Epithelial cell of esophagus (primary cell): ENCODE results near the gene NEBL.

Source experiments
- DNase-seq: peaks from one replicate; pipeline ENCODE4 v3.0.0; 2010; ENCODE audit warnings: low read depth
- H3K4me3 ChIP-seq: 2 replicates; pipeline ENCODE4 v1.5.1; 2011; ENCODE audit warnings: mild to moderate bottlenecking, low read length, control low read depth
- TF ChIP-seq, protein P1 (sequence below): IDR thresholded peaks from 2 replicates; pipeline ENCODE4 v1.5.1; 2011; ENCODE audit warnings: low read depth, mild to moderate bottlenecking, low read length, control low read depth, inconsistent platforms; ENCODE audit not compliant: insufficient read depth; ENCODE audit errors: missing control alignments

NEBL gene

DNA sequence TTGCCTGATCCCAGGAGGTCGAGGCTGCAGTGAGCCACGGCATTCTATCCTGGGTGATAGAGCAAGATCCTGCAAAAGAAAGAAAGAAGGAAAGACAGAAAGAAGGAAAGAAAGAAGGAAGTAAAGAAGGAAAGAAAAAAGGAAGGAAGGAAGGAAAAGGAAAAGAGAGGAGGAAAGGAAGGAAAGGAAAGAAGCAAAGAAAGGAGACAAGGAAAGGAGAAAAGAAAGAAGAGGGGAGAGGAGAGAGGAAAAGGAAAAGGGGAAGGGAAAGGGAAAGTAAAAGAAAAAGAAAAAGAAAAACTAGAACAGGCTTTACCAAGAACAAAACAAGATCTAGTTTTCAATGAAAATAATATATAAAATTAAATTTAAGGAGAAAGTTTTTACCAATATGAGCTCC is 15.0 kb downstream of the NEBL start:
- H3K4me3 ChIP-seq = no peak overlapping the region
- no peak for DNase-seq
- TF ChIP-seq, protein P1, sequence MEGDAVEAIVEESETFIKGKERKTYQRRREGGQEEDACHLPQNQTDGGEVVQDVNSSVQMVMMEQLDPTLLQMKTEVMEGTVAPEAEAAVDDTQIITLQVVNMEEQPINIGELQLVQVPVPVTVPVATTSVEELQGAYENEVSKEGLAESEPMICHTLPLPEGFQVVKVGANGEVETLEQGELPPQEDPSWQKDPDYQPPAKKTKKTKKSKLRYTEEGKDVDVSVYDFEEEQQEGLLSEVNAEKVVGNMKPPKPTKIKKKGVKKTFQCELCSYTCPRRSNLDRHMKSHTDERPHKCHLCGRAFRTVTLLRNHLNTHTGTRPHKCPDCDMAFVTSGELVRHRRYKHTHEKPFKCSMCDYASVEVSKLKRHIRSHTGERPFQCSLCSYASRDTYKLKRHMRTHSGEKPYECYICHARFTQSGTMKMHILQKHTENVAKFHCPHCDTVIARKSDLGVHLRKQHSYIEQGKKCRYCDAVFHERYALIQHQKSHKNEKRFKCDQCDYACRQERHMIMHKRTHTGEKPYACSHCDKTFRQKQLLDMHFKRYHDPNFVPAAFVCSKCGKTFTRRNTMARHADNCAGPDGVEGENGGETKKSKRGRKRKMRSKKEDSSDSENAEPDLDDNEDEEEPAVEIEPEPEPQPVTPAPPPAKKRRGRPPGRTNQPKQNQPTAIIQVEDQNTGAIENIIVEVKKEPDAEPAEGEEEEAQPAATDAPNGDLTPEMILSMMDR = no peak

DNA sequence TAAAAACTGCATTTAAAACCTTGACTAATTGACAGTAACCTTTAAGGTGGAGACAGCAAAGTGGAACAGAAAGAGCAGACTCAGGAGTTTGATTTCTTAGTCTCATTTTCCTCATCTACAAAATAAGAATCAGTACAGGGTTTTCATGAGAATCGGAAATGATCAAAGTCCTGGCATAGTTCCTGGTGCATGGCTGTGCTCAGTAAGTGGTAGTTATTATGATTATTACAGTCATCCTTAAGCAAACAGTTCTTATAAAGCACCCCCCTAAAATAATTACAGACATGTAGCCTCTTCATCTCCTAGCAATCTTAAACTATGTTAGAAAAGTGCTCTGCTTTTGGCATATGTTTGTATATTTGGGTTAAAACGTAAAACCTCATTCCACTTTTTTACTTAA is 18.0 kb downstream of the NEBL start:
- TF ChIP-seq, protein P1 = no peak
- no peak for DNase-seq
- no peak overlapping the region for H3K4me3 ChIP-seq

DNA sequence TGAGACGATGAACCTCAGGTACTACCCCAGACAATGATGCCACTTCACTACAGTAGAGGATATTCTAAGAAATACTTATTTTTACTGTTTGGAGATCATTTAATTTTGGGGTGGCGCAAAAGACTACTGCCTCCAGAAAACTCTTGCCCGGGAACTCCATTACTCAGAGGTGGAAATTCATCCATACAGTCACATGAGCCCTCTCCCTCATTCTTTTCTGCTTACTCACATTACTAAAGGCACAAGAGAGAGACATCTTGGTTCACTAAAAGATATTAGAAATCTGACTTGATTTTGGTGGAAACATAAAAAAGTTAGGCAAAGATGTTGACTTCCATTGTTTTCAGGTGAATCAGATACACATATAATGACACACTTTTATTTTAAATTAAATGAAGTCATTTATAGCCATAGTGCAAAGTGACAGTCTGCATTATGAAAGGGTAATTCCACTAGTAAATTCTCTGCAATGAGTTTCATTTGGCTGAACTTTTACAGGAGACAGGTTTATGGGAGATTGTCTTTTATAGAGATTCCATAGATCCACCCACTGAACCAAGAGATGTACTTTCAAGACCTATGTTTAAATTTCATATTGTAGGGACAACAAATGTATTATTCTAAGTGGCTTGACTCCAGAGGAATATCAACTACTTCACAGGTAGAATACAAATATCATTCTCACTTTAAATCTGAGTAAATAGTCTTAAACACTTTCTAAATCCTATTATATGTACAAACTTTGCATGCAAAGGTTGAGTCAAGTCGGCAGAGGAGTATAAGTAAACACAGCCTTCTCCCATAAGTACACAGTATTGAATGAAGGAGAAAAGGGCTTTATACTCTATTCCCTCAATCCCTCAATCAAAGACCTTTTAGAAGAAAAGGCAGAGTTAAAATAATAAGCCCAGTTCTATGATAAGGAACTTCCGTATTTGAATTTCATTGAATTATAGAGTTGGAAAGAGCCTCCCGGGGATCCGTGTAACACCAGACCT is 18.8 kb downstream of the NEBL start:
- TF ChIP-seq, protein P1 = no peak
- peak; percentile 65 for DNase-seq

DNA sequence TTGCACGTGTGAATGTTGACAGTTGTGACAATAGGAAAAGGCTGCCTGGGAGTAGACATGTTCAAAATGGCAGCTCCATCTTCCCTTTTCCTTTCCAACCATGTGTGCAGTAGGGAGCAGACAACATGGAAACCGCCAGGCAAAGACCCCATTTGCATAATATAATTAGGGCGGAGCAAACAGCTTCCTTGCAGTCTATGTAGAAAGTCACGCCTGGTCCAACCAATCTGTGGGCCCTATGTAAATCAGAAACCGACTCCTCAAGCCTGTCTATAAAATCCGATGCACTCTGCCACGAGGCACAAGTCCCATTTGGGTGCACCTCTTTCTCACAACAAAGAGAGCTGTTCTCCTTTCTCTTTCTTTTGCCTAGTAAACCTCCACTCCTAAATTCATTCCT is 19.6 kb downstream of the NEBL start:
- TF ChIP-seq, protein P1 = no peak
- no peak for DNase-seq
- no peak overlapping the region for H3K4me3 ChIP-seq

More for the DNA sequence above, 18.8 kb downstream of the NEBL start:
- H3K4me3 ChIP-seq = no peak overlapping the region

DNA sequence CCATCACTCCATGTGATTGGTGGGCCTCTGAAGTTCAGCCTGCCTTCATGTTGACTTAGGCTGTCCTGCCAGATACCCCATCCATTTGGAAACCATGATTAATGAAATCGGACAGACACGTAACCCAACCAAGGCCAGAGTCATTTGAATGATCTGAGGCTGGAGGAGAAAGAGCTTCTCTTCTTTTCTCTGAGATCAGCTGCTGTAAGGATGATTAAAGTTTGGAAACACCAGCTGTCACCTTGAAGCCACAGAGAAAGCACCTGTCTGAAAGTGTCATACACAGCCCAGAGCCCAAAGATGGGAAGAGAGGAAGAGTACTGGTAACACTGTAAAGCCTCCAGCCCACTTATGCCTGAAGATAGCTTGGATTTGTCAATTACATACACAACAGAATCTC is 22.9 kb downstream of the NEBL start:
- TF ChIP-seq, protein P1 = no peak
- DNase-seq = no peak
- no peak overlapping the region for H3K4me3 ChIP-seq

DNA sequence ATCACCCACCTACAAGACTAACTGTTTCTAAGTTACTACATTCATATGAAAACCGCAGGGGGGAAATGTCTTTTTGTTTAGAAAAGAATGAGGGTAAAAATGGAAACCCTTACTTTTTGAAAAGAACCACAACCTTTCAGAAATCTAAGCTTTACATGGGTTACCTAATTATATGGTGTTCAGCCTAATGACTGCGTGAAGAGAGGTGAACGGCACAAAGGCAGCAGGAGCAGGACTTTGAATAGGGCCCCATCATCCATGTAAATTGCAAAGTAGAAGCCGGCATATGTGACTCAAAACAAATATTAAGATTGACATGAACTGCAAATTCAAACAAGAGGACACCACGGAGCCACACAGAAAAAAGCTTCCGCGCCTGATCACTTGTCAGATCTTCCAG is 25.1 kb downstream of the NEBL start:
- DNase-seq = no peak

More for the DNA sequence above, 25.1 kb downstream of the NEBL start:
- TF ChIP-seq, protein P1 = no peak
- H3K4me3 ChIP-seq = no peak overlapping the region
